ENCODE results near the gene BRINP2.

The BRINP2 gene

GRCh38 chr1:177170756-177171535 is at the start of gene BRINP2:
TSS of gene BRINP2 (plus strand) at chr1:177170958. CDS start at chr1:177229877, 58,919 bp downstream.
- DNase-seq = no peak

- no peak for DNase-seq
Measured at GRCh38 chr1:177122461-177123251, 48.1 kb upstream of the BRINP2 start.

GRCh38 chr1:177124577-177125278 is 46.0 kb upstream of the BRINP2 start:
- no peak for DNase-seq

- DNase-seq = no peak
Measured at GRCh38 chr1:177126267-177126666, 44.5 kb upstream of the BRINP2 start.

GRCh38 chr1:177128665-177129281 is 42.0 kb upstream of the BRINP2 start:
- no peak for DNase-seq

- no peak for DNase-seq
Measured at GRCh38 chr1:177130451-177130945, 40.3 kb upstream of the BRINP2 start.

GRCh38 chr1:177131723-177132122 is 39.0 kb upstream of the BRINP2 start:
- DNase-seq = no peak

GRCh38 chr1:177132141-177132540 is 38.6 kb upstream of the BRINP2 start:
- no peak for DNase-seq

GRCh38 chr1:177133977-177134538 is 36.7 kb upstream of the BRINP2 start:
- DNase-seq = no peak

GRCh38 chr1:177135250-177135649 is 35.5 kb upstream of the BRINP2 start:
- DNase-seq = no peak

- DNase-seq = no peak
Measured at GRCh38 chr1:177137814-177138213, 32.9 kb upstream of the BRINP2 start.

- DNase-seq = no peak
Measured at GRCh38 chr1:177138347-177138746, 32.4 kb upstream of the BRINP2 start.

- no peak for DNase-seq
Measured at GRCh38 chr1:177142010-177142409, 28.7 kb upstream of the BRINP2 start.

- DNase-seq = no peak
Measured at GRCh38 chr1:177142791-177143271, 27.9 kb upstream of the BRINP2 start.

GRCh38 chr1:177145106-177146070 is 25.4 kb upstream of the BRINP2 start:
- no peak for DNase-seq

- no peak for DNase-seq
Measured at GRCh38 chr1:177146499-177146898, 24.3 kb upstream of the BRINP2 start.

- DNase-seq = no peak
Measured at GRCh38 chr1:177162243-177162642, 8.5 kb upstream of the BRINP2 start.

GRCh38 chr1:177163844-177164379 is 6.8 kb upstream of the BRINP2 start:
- DNase-seq = no peak

GRCh38 chr1:177164380-177165068 is 6.2 kb upstream of the BRINP2 start, which contains the start of gene ASTN1:
TSS of gene ASTN1 (minus strand) at chr1:177164712. CDS start at chr1:177164676, 36 bp downstream.
- no peak for DNase-seq

- DNase-seq = no peak
Measured at GRCh38 chr1:177165069-177165439, 5.7 kb upstream of the BRINP2 start.

Data from CD4-positive, alpha-beta T cell treated with Interleukin-12 subunit alpha and Interleukin-12 subunit beta, for 1 hour (primary cell).